BLaER1 (cell line): ENCODE data around the gene FAM98C.

Source experiments
- H3K27ac ChIP-seq: shearing (Covaris generic); formaldehyde crosslinking; 2 replicates; pipeline ENCODE4 v1.8.1; 2022
- H3K27me3 ChIP-seq: shearing (Covaris generic); formaldehyde crosslinking; 2 replicates; pipeline ENCODE4 v1.8.1; 2022
- H3K36me3 ChIP-seq: shearing (Covaris generic); formaldehyde crosslinking; 2 replicates; pipeline ENCODE4 v1.8.1; 2022
- H3K4me1 ChIP-seq: shearing (Covaris generic); formaldehyde crosslinking; 2 replicates; pipeline ENCODE4 v1.8.1; 2022
- H3K4me2 ChIP-seq: shearing (Covaris generic); formaldehyde crosslinking; 2 replicates; pipeline ENCODE4 v1.8.1; 2022
- H3K4me3 ChIP-seq: shearing (Covaris generic); formaldehyde crosslinking; 2 replicates; pipeline ENCODE4 v1.8.1; 2022
- H3K9ac ChIP-seq: shearing (Covaris generic); formaldehyde crosslinking; 2 replicates; pipeline ENCODE4 v1.8.1; 2022
- H3K9me3 ChIP-seq: shearing (Covaris generic); formaldehyde crosslinking; 2 replicates; pipeline ENCODE4 v1.8.1; 2022
- H4K20me1 ChIP-seq: shearing (Covaris generic); formaldehyde crosslinking; 2 replicates; pipeline ENCODE4 v1.8.1; 2022
- Cebpa-rat ChIP-seq: shearing (Covaris generic); IDR thresholded peaks from 2 replicates; pipeline ENCODE4 v1.8.1; 2022

The FAM98C gene

GRCh38 chr19:38437295-38437694 lies 34.4 kb downstream of the FAM98C start:
- Histone ChIP-seq H3K9ac (no peak overlapping the region), H3K36me3 (no peaks in the 10 kb centered on the region), H3K4me1 (peaks cover 22% of the 10 kb centered on the region), H3K9me3 (no peaks in the 10 kb centered on the region), H4K20me1 (no peaks in the 10 kb centered on the region), H3K4me2 (no peak overlapping the region), H3K27me3 (no peaks in the 10 kb centered on the region), H3K27ac (no peak overlapping the region), H3K4me3 (no peak overlapping the region)
- TF ChIP-seq Cebpa-rat = no peak

- H3K36me3 ChIP-seq = no peaks in the 10 kb centered on the region
- no peak overlapping the region for H3K9ac ChIP-seq
- no peak overlapping the region for H3K4me3 ChIP-seq
- no peak overlapping the region for H3K4me2 ChIP-seq
- H3K27me3 ChIP-seq = no peaks in the 10 kb centered on the region
- no peaks in the 10 kb centered on the region for H3K9me3 ChIP-seq
- TF ChIP-seq Cebpa-rat = no peak
- no peak overlapping the region for H3K27ac ChIP-seq
- peaks cover 22% of the 10 kb centered on the region for H3K4me1 ChIP-seq
- H4K20me1 ChIP-seq = no peaks in the 10 kb centered on the region
These were observed 35.0 kb downstream of the FAM98C start for GRCh38 chr19:38437917-38438316.

- no peaks in the 10 kb centered on the region for H3K9me3 ChIP-seq
- H3K27ac ChIP-seq = no peak overlapping the region
- H3K27me3 ChIP-seq = no peaks in the 10 kb centered on the region
- no peaks in the 10 kb centered on the region for H4K20me1 ChIP-seq
- H3K9ac ChIP-seq = no peak overlapping the region
- TF ChIP-seq Cebpa-rat = no peak
- peaks cover 7% of the 10 kb centered on the region; the same call in 1 of the 2 replicates for H3K4me1 ChIP-seq
- no peak overlapping the region for H3K4me3 ChIP-seq
- H3K4me2 ChIP-seq = no peak overlapping the region
- no peaks in the 10 kb centered on the region for H3K36me3 ChIP-seq
These were observed 37.7 kb downstream of the FAM98C start for GRCh38 chr19:38440592-38440991.

- Histone ChIP-seq H3K4me1 (peaks cover 4% of the 10 kb centered on the region; the same call in 1 of the 2 replicates), H3K4me3 (no peak overlapping the region), H3K27ac (no peak overlapping the region), H3K9ac (no peak overlapping the region), H3K36me3 (no peaks in the 10 kb centered on the region), H3K27me3 (no peaks in the 10 kb centered on the region), H4K20me1 (no peaks in the 10 kb centered on the region), H3K9me3 (no peaks in the 10 kb centered on the region), H3K4me2 (no peak overlapping the region)
- no peak for TF ChIP-seq Cebpa-rat
These were observed 38.9 kb downstream of the FAM98C start for GRCh38 chr19:38441657-38442348.

GRCh38 chr19:38442736-38443135 lies 39.8 kb downstream of the FAM98C start:
- Histone ChIP-seq H3K4me3 (no peak overlapping the region), H3K36me3 (no peaks in the 10 kb centered on the region), H3K9ac (no peak overlapping the region), H3K4me1 (no peaks in the 10 kb centered on the region), H3K27me3 (no peaks in the 10 kb centered on the region), H3K9me3 (no peaks in the 10 kb centered on the region), H3K4me2 (no peak overlapping the region), H3K27ac (no peak overlapping the region), H4K20me1 (no peaks in the 10 kb centered on the region)
- no peak for TF ChIP-seq Cebpa-rat

GRCh38 chr19:38443458-38443999 lies 40.6 kb downstream of the FAM98C start:
- Histone ChIP-seq H3K9me3 (no peaks in the 10 kb centered on the region), H3K4me3 (no peak overlapping the region), H3K27ac (no peak overlapping the region), H3K27me3 (no peaks in the 10 kb centered on the region), H4K20me1 (no peaks in the 10 kb centered on the region), H3K4me2 (no peak overlapping the region), H3K4me1 (no peaks in the 10 kb centered on the region), H3K9ac (no peak overlapping the region), H3K36me3 (no peaks in the 10 kb centered on the region)
- TF ChIP-seq Cebpa-rat = no peak

- Histone ChIP-seq H3K27me3 (no peaks in the 10 kb centered on the region), H3K4me3 (no peak overlapping the region), H4K20me1 (no peaks in the 10 kb centered on the region), H3K4me2 (no peak overlapping the region), H3K36me3 (no peaks in the 10 kb centered on the region), H3K9ac (no peak overlapping the region), H3K9me3 (no peaks in the 10 kb centered on the region), H3K27ac (no peak overlapping the region), H3K4me1 (no peaks in the 10 kb centered on the region)
- TF ChIP-seq Cebpa-rat = no peak
These were observed 41.1 kb downstream of the FAM98C start for GRCh38 chr19:38444026-38444425.

- no peaks in the 10 kb centered on the region for H3K36me3 ChIP-seq
- no peaks in the 10 kb centered on the region for H3K27me3 ChIP-seq
- no peaks in the 10 kb centered on the region for H3K4me1 ChIP-seq
- no peak overlapping the region for H3K4me3 ChIP-seq
- H3K4me2 ChIP-seq = no peak overlapping the region
- H3K9me3 ChIP-seq = no peaks in the 10 kb centered on the region
- H3K27ac ChIP-seq = no peak overlapping the region
- no peak overlapping the region for H3K9ac ChIP-seq
- no peaks in the 10 kb centered on the region for H4K20me1 ChIP-seq
- TF ChIP-seq Cebpa-rat = no peak
These were observed 42.5 kb downstream of the FAM98C start for GRCh38 chr19:38445362-38445761.

- no peak overlapping the region for H3K27ac ChIP-seq
- H3K4me3 ChIP-seq = no peak overlapping the region
- H3K4me1 ChIP-seq = no peaks in the 10 kb centered on the region
- no peak overlapping the region for H3K9ac ChIP-seq
- H3K4me2 ChIP-seq = no peak overlapping the region
- no peaks in the 10 kb centered on the region for H3K36me3 ChIP-seq
- H3K9me3 ChIP-seq = no peaks in the 10 kb centered on the region
- TF ChIP-seq Cebpa-rat = no peak
- H3K27me3 ChIP-seq = no peaks in the 10 kb centered on the region
- no peaks in the 10 kb centered on the region for H4K20me1 ChIP-seq
These were observed 45.3 kb downstream of the FAM98C start for GRCh38 chr19:38448225-38448624.

GRCh38 chr19:38449518-38449917 lies 46.6 kb downstream of the FAM98C start:
- H3K27ac ChIP-seq = no peak overlapping the region
- no peak overlapping the region for H3K4me3 ChIP-seq
- no peak overlapping the region for H3K4me2 ChIP-seq
- no peak for TF ChIP-seq Cebpa-rat
- H3K27me3 ChIP-seq = no peaks in the 10 kb centered on the region
- H3K9me3 ChIP-seq = no peaks in the 10 kb centered on the region
- H4K20me1 ChIP-seq = no peaks in the 10 kb centered on the region
- no peaks in the 10 kb centered on the region for H3K4me1 ChIP-seq
- no peak overlapping the region for H3K9ac ChIP-seq
- no peaks in the 10 kb centered on the region for H3K36me3 ChIP-seq

GRCh38 chr19:38451036-38451435 lies 48.1 kb downstream of the FAM98C start:
- Histone ChIP-seq H4K20me1 (no peaks in the 10 kb centered on the region), H3K9me3 (no peaks in the 10 kb centered on the region), H3K9ac (no peak overlapping the region), H3K4me1 (no peaks in the 10 kb centered on the region), H3K36me3 (no peaks in the 10 kb centered on the region), H3K27me3 (no peaks in the 10 kb centered on the region), H3K4me2 (no peak overlapping the region), H3K4me3 (no peak overlapping the region), H3K27ac (no peak overlapping the region)
- TF ChIP-seq Cebpa-rat = no peak
